Measurements from ENCODE around the gene FANK1.
"Not testable (repeated sequence)": the region's sequence is repeated elsewhere in the genome, so short reads cannot be mapped to it uniquely, and the experiment has no call there.

FANK1 gene
- 1.7 to 2.7 (median 2.6) reads per million in 3 donors for total RNA-seq

- Histone ChIP-seq H3K27ac (ENCODE audit: insufficient read depth, low read length, poor library complexity, severe bottlenecking) (peak within 1 kb of the TSS; percentile 18), H3K4me3 (ENCODE audit: insufficient read depth, low read depth, low read length, poor library complexity, severe bottlenecking) (peak within 1 kb of the TSS; percentile 77)
- H3K9me3 ChIP-seq (ENCODE audit: control insufficient read depth, low read length); H3K27me3 ChIP-seq (replicated peaks; ENCODE audit: control insufficient read depth, insufficient read depth, low read length, poor library complexity, severe bottlenecking); H3K4me1 ChIP-seq (ENCODE audit: control insufficient read depth, insufficient read depth, low read length, poor library complexity, severe bottlenecking); H3K36me3 ChIP-seq (ENCODE audit: control insufficient read depth, insufficient read depth, low read length): not testable (repeated sequence)
- peak; percentile 34 to 49 (median 48) for DNase-seq
Measured at GRCh38 chr10:125896088-125896934, at the start of gene FANK1. FANK1 (plus strand) TSS chr10:125896564; CDS start chr10:125896643, 79 bp downstream.

GRCh38 chr10:125846894-125847293, 49.5 kb upstream of the FANK1 start:
- Histone ChIP-seq H3K36me3 (ENCODE audit: control insufficient read depth, insufficient read depth, low read length) (peaks cover 19% of the 10 kb centered on the region), H3K27me3 (replicated peaks; ENCODE audit: control insufficient read depth, insufficient read depth, low read length, poor library complexity, severe bottlenecking) (no peaks in the 10 kb centered on the region), H3K4me1 (ENCODE audit: control insufficient read depth, insufficient read depth, low read length, poor library complexity, severe bottlenecking) (no peaks in the 10 kb centered on the region), H3K4me3 (ENCODE audit: insufficient read depth, low read depth, low read length, poor library complexity, severe bottlenecking) (no peak overlapping the region), H3K9me3 (ENCODE audit: control insufficient read depth, low read length) (no peaks in the 10 kb centered on the region), H3K27ac (ENCODE audit: insufficient read depth, low read length, poor library complexity, severe bottlenecking) (no peak overlapping the region)
- DNase-seq, result no peak

- Histone ChIP-seq H3K27me3 (replicated peaks; ENCODE audit: control insufficient read depth, insufficient read depth, low read length, poor library complexity, severe bottlenecking) (no peaks in the 10 kb centered on the region), H3K9me3 (ENCODE audit: control insufficient read depth, low read length) (no peaks in the 10 kb centered on the region), H3K4me3 (ENCODE audit: insufficient read depth, low read depth, low read length, poor library complexity, severe bottlenecking) (no peak overlapping the region), H3K4me1 (ENCODE audit: control insufficient read depth, insufficient read depth, low read length, poor library complexity, severe bottlenecking) (no peaks in the 10 kb centered on the region), H3K36me3 (ENCODE audit: control insufficient read depth, insufficient read depth, low read length) (peaks cover 21% of the 10 kb centered on the region), H3K27ac (ENCODE audit: insufficient read depth, low read length, poor library complexity, severe bottlenecking) (no peak overlapping the region)
- DNase-seq, result no peak
Measured at GRCh38 chr10:125848371-125848770, 48.0 kb upstream of the FANK1 start.

- Histone ChIP-seq H3K4me1 (ENCODE audit: control insufficient read depth, insufficient read depth, low read length, poor library complexity, severe bottlenecking) (no peaks in the 10 kb centered on the region), H3K36me3 (ENCODE audit: control insufficient read depth, insufficient read depth, low read length) (peaks cover 21% of the 10 kb centered on the region), H3K27ac (ENCODE audit: insufficient read depth, low read length, poor library complexity, severe bottlenecking) (no peak overlapping the region), H3K27me3 (replicated peaks; ENCODE audit: control insufficient read depth, insufficient read depth, low read length, poor library complexity, severe bottlenecking) (no peaks in the 10 kb centered on the region), H3K4me3 (ENCODE audit: insufficient read depth, low read depth, low read length, poor library complexity, severe bottlenecking) (no peak overlapping the region), H3K9me3 (ENCODE audit: control insufficient read depth, low read length) (no peaks in the 10 kb centered on the region)
- no peak for DNase-seq
Measured at GRCh38 chr10:125848857-125849256, 47.5 kb upstream of the FANK1 start.

GRCh38 chr10:125849448-125849847, 46.9 kb upstream of the FANK1 start:
- Histone ChIP-seq H3K4me1 (ENCODE audit: control insufficient read depth, insufficient read depth, low read length, poor library complexity, severe bottlenecking) (no peaks in the 10 kb centered on the region), H3K27ac (ENCODE audit: insufficient read depth, low read length, poor library complexity, severe bottlenecking) (no peak overlapping the region), H3K27me3 (replicated peaks; ENCODE audit: control insufficient read depth, insufficient read depth, low read length, poor library complexity, severe bottlenecking) (no peaks in the 10 kb centered on the region), H3K36me3 (ENCODE audit: control insufficient read depth, insufficient read depth, low read length) (peaks cover 21% of the 10 kb centered on the region), H3K9me3 (ENCODE audit: control insufficient read depth, low read length) (no peaks in the 10 kb centered on the region), H3K4me3 (ENCODE audit: insufficient read depth, low read depth, low read length, poor library complexity, severe bottlenecking) (no peak overlapping the region)
- no peak for DNase-seq

GRCh38 chr10:125850766-125851731, 45.3 kb upstream of the FANK1 start:
- H3K36me3 ChIP-seq (ENCODE audit: control insufficient read depth, insufficient read depth, low read length), result peaks cover 14% of the 10 kb centered on the region

GRCh38 chr10:125852487-125852886, 43.9 kb upstream of the FANK1 start:
- Histone ChIP-seq H3K4me1 (ENCODE audit: control insufficient read depth, insufficient read depth, low read length, poor library complexity, severe bottlenecking) (no peaks in the 10 kb centered on the region), H3K36me3 (ENCODE audit: control insufficient read depth, insufficient read depth, low read length) (peaks cover 14% of the 10 kb centered on the region), H3K27ac (ENCODE audit: insufficient read depth, low read length, poor library complexity, severe bottlenecking) (no peak overlapping the region), H3K27me3 (replicated peaks; ENCODE audit: control insufficient read depth, insufficient read depth, low read length, poor library complexity, severe bottlenecking) (no peaks in the 10 kb centered on the region), H3K4me3 (ENCODE audit: insufficient read depth, low read depth, low read length, poor library complexity, severe bottlenecking) (no peak overlapping the region), H3K9me3 (ENCODE audit: control insufficient read depth, low read length) (no peaks in the 10 kb centered on the region)
- no peak for DNase-seq

More at GRCh38 chr10:125850766-125851731, 45.3 kb upstream of the FANK1 start:
- H3K27me3 ChIP-seq (replicated peaks; ENCODE audit: control insufficient read depth, insufficient read depth, low read length, poor library complexity, severe bottlenecking), result no peaks in the 10 kb centered on the region
- no peak overlapping the region for H3K4me3 ChIP-seq (ENCODE audit: insufficient read depth, low read depth, low read length, poor library complexity, severe bottlenecking)
- H3K9me3 ChIP-seq (ENCODE audit: control insufficient read depth, low read length), result no peaks in the 10 kb centered on the region
- no peaks in the 10 kb centered on the region for H3K4me1 ChIP-seq (ENCODE audit: control insufficient read depth, insufficient read depth, low read length, poor library complexity, severe bottlenecking)
- H3K27ac ChIP-seq (ENCODE audit: insufficient read depth, low read length, poor library complexity, severe bottlenecking), result no peak overlapping the region
- DNase-seq, result no peak

- Histone ChIP-seq H3K9me3 (ENCODE audit: control insufficient read depth, low read length) (no peaks in the 10 kb centered on the region), H3K4me3 (ENCODE audit: insufficient read depth, low read depth, low read length, poor library complexity, severe bottlenecking) (no peak overlapping the region), H3K36me3 (ENCODE audit: control insufficient read depth, insufficient read depth, low read length) (peaks cover 7% of the 10 kb centered on the region), H3K27me3 (replicated peaks; ENCODE audit: control insufficient read depth, insufficient read depth, low read length, poor library complexity, severe bottlenecking) (no peaks in the 10 kb centered on the region), H3K4me1 (ENCODE audit: control insufficient read depth, insufficient read depth, low read length, poor library complexity, severe bottlenecking) (no peaks in the 10 kb centered on the region), H3K27ac (ENCODE audit: insufficient read depth, low read length, poor library complexity, severe bottlenecking) (no peak overlapping the region)
- DNase-seq, result no peak
Measured at GRCh38 chr10:125857185-125857760, 39.1 kb upstream of the FANK1 start.

GRCh38 chr10:125859128-125859817, 37.1 kb upstream of the FANK1 start:
- Histone ChIP-seq H3K4me1 (ENCODE audit: control insufficient read depth, insufficient read depth, low read length, poor library complexity, severe bottlenecking) (no peaks in the 10 kb centered on the region), H3K27me3 (replicated peaks; ENCODE audit: control insufficient read depth, insufficient read depth, low read length, poor library complexity, severe bottlenecking) (no peaks in the 10 kb centered on the region), H3K27ac (ENCODE audit: insufficient read depth, low read length, poor library complexity, severe bottlenecking) (no peak overlapping the region), H3K36me3 (ENCODE audit: control insufficient read depth, insufficient read depth, low read length) (peaks cover 7% of the 10 kb centered on the region), H3K4me3 (ENCODE audit: insufficient read depth, low read depth, low read length, poor library complexity, severe bottlenecking) (no peak overlapping the region), H3K9me3 (ENCODE audit: control insufficient read depth, low read length) (no peaks in the 10 kb centered on the region)
- DNase-seq, result no peak
